Neural progenitor cell (in vitro differentiated cells): ENCODE data around the gene ATP8B3.

Experiments used
- EZH2 ChIP-seq: fragments of 200-600 bp; sonication (generic); IDR thresholded peaks from 2 replicates; pipeline ENCODE4 v1.6.1; 2017; ENCODE audit warnings: antibody characterized with exemption, mild to moderate bottlenecking, moderate library complexity
- EZH2phosphoT487 ChIP-seq: fragments of 200-600 bp; sonication (generic); IDR thresholded peaks from 2 replicates; pipeline ENCODE4 v1.6.1; 2017; ENCODE audit warnings: antibody characterized with exemption
- TF ChIP-seq, protein P1 (sequence below): fragments of 200-600 bp; sonication (generic); IDR thresholded peaks from 2 replicates; pipeline ENCODE4 v1.5.1; 2017; ENCODE audit warnings: antibody characterized with exemption, mild to moderate bottlenecking

- TF ChIP-seq, protein P1, sequence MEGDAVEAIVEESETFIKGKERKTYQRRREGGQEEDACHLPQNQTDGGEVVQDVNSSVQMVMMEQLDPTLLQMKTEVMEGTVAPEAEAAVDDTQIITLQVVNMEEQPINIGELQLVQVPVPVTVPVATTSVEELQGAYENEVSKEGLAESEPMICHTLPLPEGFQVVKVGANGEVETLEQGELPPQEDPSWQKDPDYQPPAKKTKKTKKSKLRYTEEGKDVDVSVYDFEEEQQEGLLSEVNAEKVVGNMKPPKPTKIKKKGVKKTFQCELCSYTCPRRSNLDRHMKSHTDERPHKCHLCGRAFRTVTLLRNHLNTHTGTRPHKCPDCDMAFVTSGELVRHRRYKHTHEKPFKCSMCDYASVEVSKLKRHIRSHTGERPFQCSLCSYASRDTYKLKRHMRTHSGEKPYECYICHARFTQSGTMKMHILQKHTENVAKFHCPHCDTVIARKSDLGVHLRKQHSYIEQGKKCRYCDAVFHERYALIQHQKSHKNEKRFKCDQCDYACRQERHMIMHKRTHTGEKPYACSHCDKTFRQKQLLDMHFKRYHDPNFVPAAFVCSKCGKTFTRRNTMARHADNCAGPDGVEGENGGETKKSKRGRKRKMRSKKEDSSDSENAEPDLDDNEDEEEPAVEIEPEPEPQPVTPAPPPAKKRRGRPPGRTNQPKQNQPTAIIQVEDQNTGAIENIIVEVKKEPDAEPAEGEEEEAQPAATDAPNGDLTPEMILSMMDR = no peak
- no peak for TF ChIP-seq EZH2phosphoT487
- TF ChIP-seq EZH2 = no peak
Observed at GRCh38 chr19:1823020-1823419, 10.9 kb upstream of the ATP8B3 start.
